Esophagus muscularis mucosa (tissue), 2 donors: Measurements from ENCODE around the gene GJD3.

ENCODE experiments used
- POLR2A ChIP-seq: fragments of 450-650 bp; IDR thresholded peaks from one replicate; pipeline ENCODE4 v1.6.1; 2017; ENCODE audit warnings: antibody characterized with exemption, moderate library complexity, mild to moderate bottlenecking, low read depth
- POLR2AphosphoS5 ChIP-seq, 2 donors: sonication (generic); formaldehyde crosslinking; IDR thresholded peaks; one replicate each; pipeline ENCODE4 v1.6.1; 2017; ENCODE audit warnings: antibody characterized with exemption in 2 of 2

DNA sequence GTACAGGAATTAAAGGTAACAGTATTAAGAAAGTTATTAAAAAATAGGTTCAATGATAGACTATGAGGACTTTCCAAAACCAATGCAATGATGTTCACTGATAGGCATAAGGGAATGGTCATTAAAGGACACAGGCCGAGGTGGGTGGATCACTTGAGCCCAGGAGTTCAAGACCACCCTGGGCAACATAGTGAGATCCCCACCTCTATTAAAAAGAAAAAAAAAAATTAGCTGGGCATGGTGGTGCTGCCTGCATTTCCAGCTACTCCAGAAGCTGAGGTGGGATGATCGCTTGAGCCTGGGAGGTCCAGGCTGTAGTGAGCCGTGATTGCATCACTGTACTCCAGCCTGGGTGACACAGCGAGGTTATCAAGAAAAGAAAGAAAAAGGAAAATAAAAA lies 47.3 kb upstream of the GJD3 start:
- TF ChIP-seq POLR2AphosphoS5 (IDR thresholded peaks at IDR 0.05) (no peak), POLR2A (no peak)
